Psoas muscle (tissue), 8 donors: ENCODE measurements around the gene TLCD3B. TPM values are rescaled to one million over a fixed set of nuclear protein-coding genes. Genes with fewer than 3 reads are reported as not detected.

Experiments used
- ATAC-seq, 4 donors: fragments of 200-7000 bp; cut with Tn5 transposase; one replicate each; pipeline ENCODE4 v1.9.1; 2020; ENCODE audit warnings: moderate library complexity in 3 of 4, mild to moderate bottlenecking in 2 of 4
- DNase-seq, 2 donors: peaks; one replicate each; pipeline ENCODE4 v3.0.0-alpha.2; 2020
- H3K27ac ChIP-seq: fragments of 200-600 bp; one replicate; pipeline ENCODE4 v1.8.0; 2022
- H3K27me3 ChIP-seq, 3 donors: fragments of 200-600 bp in 1 of 3; one replicate each; pipeline versions ENCODE4 v1.6.1 to v1.8.0; 2013 to 2022; ENCODE audit warnings: low read length in 2 of 3, mild to moderate bottlenecking in 2 of 3, moderate library complexity in 1 of 3; ENCODE audit not compliant: insufficient read depth in 3 of 3
- H3K36me3 ChIP-seq, 2 donors: fragments of 200-600 bp in 1 of 2; one replicate each; pipeline versions ENCODE4 v1.6.1 to v1.8.0; 2013 to 2022; ENCODE audit warnings: low read depth in 1 of 2, mild to moderate bottlenecking in 1 of 2, moderate library complexity in 1 of 2; ENCODE audit not compliant: insufficient read depth in 1 of 2
- H3K4me1 ChIP-seq: fragments of 200-600 bp; one replicate; pipeline ENCODE4 v1.8.0; 2022
- H3K4me3 ChIP-seq: fragments of 200-600 bp; one replicate; pipeline ENCODE4 v1.8.0; 2022; ENCODE audit warnings: mild to moderate bottlenecking
- H3K9me3 ChIP-seq: fragments of 200-600 bp; one replicate; pipeline ENCODE4 v1.8.0; 2022
- CTCF ChIP-seq: fragments of 200-600 bp; IDR thresholded peaks from one replicate; pipeline ENCODE4 v1.8.0; 2022; ENCODE audit warnings: antibody characterized with exemption
- WGBS, 3 donors: extraction: QIAGEN DNeasy Blood & Tissue Kit; methylation state at CpG; one replicate each; pipeline versions ENCODE4 v1.1.6 to v1.1.7; 2013; 5-methylcytosine and 5-hydroxymethylcytosine counted together
- intact Hi-C, 2 donors: fragments of 100-400 bp; cut with DNase I; formaldehyde crosslinking; loops; one replicate each; pipeline versions ENCODE4 v1.11.0 to v1.14.2; 2022
- polyA plus RNA-seq, 3 donors: library from polyadenylated mRNA; stranded (reverse); fragments of 200-250 nt; gene quantifications; one replicate each; pipeline ENCODE4 v1.2.3, GENCODE V29; 2013
- total RNA-seq, 4 donors: library from RNA; stranded (reverse); fragmentation: NEBNext Ultra II Directional in 2 of 4; extraction: Animal tissue kit (Norgen Biotek cat#: 25700) in 2 of 4; gene quantifications; one replicate each; pipeline versions ENCODE4 v1.2.1 to v1.2.4, GENCODE V29; 2021 to 2023
- donor health status: healthy with polysubstance abuse.
- donor health status: DM: no; HTN: no; CAD: no; lungs with moderate emphysema.
- donor health status: Bipolar disorder and iron deficiency.
- donor health status: healthy.
- donor health status: DM: yes; HTN: yes; CAD: no.
- donor health status: DM: no; HTN: no; CAD: no.
- donor health status: DM: no; HTN: no; CAD: no.
- donor health status: DM: yes; HTN: yes; CAD: no.

The TLCD3B gene
- total and polyA plus RNA-seq, 7 donors: 0.13 to 1.9 (median 0.22) TPM

DNA sequence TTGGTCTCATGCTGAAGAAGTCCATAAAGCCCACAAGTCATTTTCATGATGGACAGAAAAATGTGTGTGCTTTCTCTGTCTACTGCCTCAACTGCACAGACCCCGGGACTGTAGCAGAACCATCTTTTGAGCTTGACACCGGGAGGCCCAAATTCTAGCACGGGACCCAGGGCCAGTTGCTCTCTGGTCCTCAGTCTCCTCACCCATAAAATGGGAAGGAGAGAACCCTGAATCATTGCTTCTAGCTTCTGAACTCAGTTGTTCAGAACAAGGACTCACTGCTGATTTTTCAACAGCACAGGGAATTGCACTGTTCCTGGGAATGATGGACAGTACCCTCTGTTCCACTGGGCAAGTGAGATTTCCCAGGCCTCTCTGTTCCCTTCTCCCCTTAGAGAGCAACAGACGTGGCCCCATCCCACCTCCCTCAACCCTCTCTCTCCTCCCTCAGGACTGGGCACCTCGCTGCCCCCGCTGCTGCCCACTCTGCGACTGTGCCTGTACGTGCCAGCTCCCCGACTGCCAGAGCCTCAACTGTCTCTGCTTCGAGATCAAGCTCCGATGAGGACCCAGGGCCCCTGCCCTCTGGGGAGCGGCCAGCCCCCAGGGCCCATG lies 32.3 kb upstream of the TLCD3B start:
- Histone ChIP-seq H3K9me3 (no peaks in the 10 kb centered on the region), H3K4me1 (peaks cover 48% of the 10 kb centered on the region), H3K4me3 (peak overlapping the region; percentile 91), H3K27me3 (no peaks in the 10 kb centered on the region), H3K27ac (peak overlapping the region; percentile 99), H3K36me3 (peaks cover 0 to 20% of the 10 kb centered on the region in 2 donors)
- DNase-seq (no peak), ATAC-seq (peak in 1 of 4 donors; percentile 0)
- intact Hi-C loops: loop anchor here in 1 of 2 donors (10.0 kb wide), 1 partner anchor 61 kb away; the partner anchor contains the start of gene MAPK3
- no peak for TF ChIP-seq CTCF
- 26 to 30% (median 28%) methylated on average over 12 of the region's 12 CpGs for WGBS, 3 donors

- Histone ChIP-seq H3K27me3 (no peaks in the 10 kb centered on the region), H3K36me3 (no peaks in the 10 kb centered on the region), H3K9me3 (no peaks in the 10 kb centered on the region), H3K27ac (peak overlapping the region; percentile 99), H3K4me1 (peaks cover 31% of the 10 kb centered on the region), H3K4me3 (peak overlapping the region; percentile 13)
- intact Hi-C loops: loop anchor here in 1 of 2 donors (10.0 kb wide), 1 partner anchor 64 kb away; the partner anchor contains the start of gene MAPK3
- no peak for TF ChIP-seq CTCF
- peak; percentile 73 to 91 for DNase-seq
- peak; percentile 33 to 60 (median 38) for ATAC-seq
- 18 to 26% (median 26%) methylated on average over 2 of the region's 2 CpGs for WGBS, 3 donors
Observed at GRCh38 chr16:30060836-30061554, 29.9 kb upstream of the TLCD3B start.

GRCh38 chr16:30060346-30060745 lies 29.3 kb upstream of the TLCD3B start:
- Histone ChIP-seq H3K36me3 (no peaks in the 10 kb centered on the region), H3K4me3 (peak overlapping the region; percentile 13), H3K9me3 (no peaks in the 10 kb centered on the region), H3K27me3 (no peaks in the 10 kb centered on the region), H3K27ac (peak overlapping the region; percentile 99), H3K4me1 (peaks cover 31% of the 10 kb centered on the region)
- DNase-seq (no peak), ATAC-seq (no peak)
- intact Hi-C loops: loop anchor here in 1 of 2 donors (10.0 kb wide), 1 partner anchor 64 kb away; the partner anchor contains the start of gene MAPK3
- TF ChIP-seq CTCF: no peak
- 22 to 35% (median 23%) methylated on average over 4 of the region's 4 CpGs for WGBS, 3 donors

GRCh38 chr16:30054959-30055553 lies 24.0 kb upstream of the TLCD3B start:
- ATAC-seq: no peak
- WGBS, 3 donors: 47 to 50% (median 50%) methylated on average over 10 of the region's 10 CpGs
- Histone ChIP-seq H3K27ac (no peak overlapping the region), H3K36me3 (no peaks in the 10 kb centered on the region), H3K4me3 (no peak overlapping the region), H3K27me3 (no peaks in the 10 kb centered on the region), H3K4me1 (peaks cover 9% of the 10 kb centered on the region), H3K9me3 (no peaks in the 10 kb centered on the region)
- TF ChIP-seq CTCF: no peak
- no peak for DNase-seq
- intact Hi-C loops: no loop called here
